Measurements from ENCODE around the gene RAET1G. TPM values are rescaled to one million over a fixed set of nuclear protein-coding genes. Genes with fewer than 3 reads are reported as not detected.
"Not testable (repeated sequence)": the region's sequence is repeated elsewhere in the genome, so short reads cannot be mapped to it uniquely, and the experiment has no call there.

The RAET1G gene
- total and polyA plus RNA-seq, 2 donors (not counting 1 experiment from before 2014, with no cell fraction given) = not detected

GRCh38 chr6:149948011-149948410 lies 25.1 kb upstream of the RAET1G start:
- H3K4me3 Mint-ChIP-seq = no peak overlapping the region
- TF ChIP-seq EZH2 (IDR thresholded peaks at IDR 0.05; ENCODE audit: borderline replicate concordance, insufficient read depth, low read depth, low read length, poor library complexity, severe bottlenecking) (no peak), CTCF (IDR thresholded peaks at IDR 0.05) (no peak)
- H3K79me2 ChIP-seq (ENCODE audit: control insufficient read depth, insufficient read depth, low read length) = no peaks in the 10 kb centered on the region
- no peak overlapping the region for H2AFZ ChIP-seq (ENCODE audit: insufficient read depth, low read depth, low read length, poor library complexity, severe bottlenecking)
- H3K36me3 ChIP-seq (replicated peaks in 1 of 2; ENCODE audit: control extremely low read depth in 1 of 2, control insufficient read depth in 1 of 2, extremely low read depth in 1 of 2, insufficient read depth in 2 of 2, low read length in 1 of 2) = no peaks in the 10 kb centered on the region
- peaks cover 64% of the 10 kb centered on the region for H3K27me3 Mint-ChIP-seq
- no peak overlapping the region for H3K4me3 ChIP-seq (ENCODE audit: control extremely low read depth in 1 of 5, extremely low read depth in 1 of 5, insufficient read depth in 1 of 5, low read depth in 2 of 5, low read length in 4 of 5)
- H3K27ac ChIP-seq (ENCODE audit: low read length in 2 of 2) = no peak overlapping the region
- H3K9me3 Mint-ChIP-seq (ENCODE audit: insufficient read depth) = no peaks in the 10 kb centered on the region
- no peak for DNase-seq
- ChIA-PET POLR2A (no interaction called here), CTCF (no interaction called here)
- peaks cover 0 to 41% (median 24%) of the 10 kb centered on the region in 4 experiments for H3K27me3 ChIP-seq (replicated peaks in 1 of 4; ENCODE audit: control extremely low read depth in 1 of 4, control insufficient read depth in 3 of 4, insufficient read depth in 4 of 4, low read length in 3 of 4)
- no peak for ATAC-seq (ENCODE audit: low read depth)
- WGBS (ENCODE audit: insufficient coverage) = 60% methylated on average over 1 of the region's 1 CpG
- no peak overlapping the region for H3K27ac Mint-ChIP-seq
- no peaks in the 10 kb centered on the region for H3K9me3 ChIP-seq (ENCODE audit: control extremely low read depth in 1 of 3, control insufficient read depth in 2 of 3, insufficient read depth in 1 of 3, low read length in 2 of 3)
- no peak overlapping the region for H3K4me2 ChIP-seq (replicated peaks; ENCODE audit: low read depth, low read length, poor library complexity, severe bottlenecking)
- H4K20me1 ChIP-seq (ENCODE audit: control insufficient read depth, insufficient read depth, low read length, poor library complexity, severe bottlenecking) = no peaks in the 10 kb centered on the region
- no peaks in the 10 kb centered on the region for H3K4me1 ChIP-seq (ENCODE audit: control insufficient read depth in 2 of 2, insufficient read depth in 2 of 2, low read length in 2 of 2)
- H3K9ac ChIP-seq (ENCODE audit: low read length) = no peak overlapping the region
- intact Hi-C loops (cut with micrococcal nuclease) = no loop called here
- H3K4me1 Mint-ChIP-seq = no peaks in the 10 kb centered on the region

- H3K9me3 Mint-ChIP-seq (ENCODE audit: insufficient read depth); ATAC-seq (ENCODE audit: low read depth); H3K36me3 ChIP-seq (replicated peaks in 1 of 2; ENCODE audit: control extremely low read depth in 1 of 2, control insufficient read depth in 1 of 2, extremely low read depth in 1 of 2, insufficient read depth in 2 of 2, low read length in 1 of 2); H3K4me1 Mint-ChIP-seq; H3K79me2 ChIP-seq (ENCODE audit: control insufficient read depth, insufficient read depth, low read length); H3K27ac ChIP-seq (ENCODE audit: low read length in 2 of 2); H3K9me3 ChIP-seq (ENCODE audit: control extremely low read depth in 1 of 3, control insufficient read depth in 2 of 3, insufficient read depth in 1 of 3, low read length in 2 of 3); H3K4me1 ChIP-seq (ENCODE audit: control insufficient read depth in 2 of 2, insufficient read depth in 2 of 2, low read length in 2 of 2); H3K4me3 ChIP-seq (ENCODE audit: control extremely low read depth in 1 of 5, extremely low read depth in 1 of 5, insufficient read depth in 1 of 5, low read depth in 2 of 5, low read length in 4 of 5); DNase-seq; H3K4me3 Mint-ChIP-seq; H3K4me2 ChIP-seq (replicated peaks; ENCODE audit: low read depth, low read length, poor library complexity, severe bottlenecking); CTCF ChIA-PET; H3K9ac ChIP-seq (ENCODE audit: low read length); H2AFZ ChIP-seq (ENCODE audit: insufficient read depth, low read depth, low read length, poor library complexity, severe bottlenecking); intact Hi-C loops (cut with micrococcal nuclease); H3K27ac Mint-ChIP-seq; POLR2A ChIA-PET; H4K20me1 ChIP-seq (ENCODE audit: control insufficient read depth, insufficient read depth, low read length, poor library complexity, severe bottlenecking): not testable (repeated sequence)
- no CpG with 5 or more reads among the region's 1 CpG for WGBS (ENCODE audit: insufficient coverage)
- peaks cover 0 to 40% (median 21%) of the 10 kb centered on the region in 4 experiments for H3K27me3 ChIP-seq (replicated peaks in 1 of 4; ENCODE audit: control extremely low read depth in 1 of 4, control insufficient read depth in 3 of 4, insufficient read depth in 4 of 4, low read length in 3 of 4)
- peaks cover 64% of the 10 kb centered on the region for H3K27me3 Mint-ChIP-seq
These were observed 24.6 kb upstream of the RAET1G start for GRCh38 chr6:149947533-149947932.

- H3K27ac Mint-ChIP-seq; H3K4me1 ChIP-seq (ENCODE audit: control insufficient read depth in 2 of 2, insufficient read depth in 2 of 2, low read length in 2 of 2); H3K9me3 ChIP-seq (ENCODE audit: control extremely low read depth in 1 of 3, control insufficient read depth in 2 of 3, insufficient read depth in 1 of 3, low read length in 2 of 3); H2AFZ ChIP-seq (ENCODE audit: insufficient read depth, low read depth, low read length, poor library complexity, severe bottlenecking); H3K4me3 ChIP-seq (ENCODE audit: control extremely low read depth in 1 of 5, extremely low read depth in 1 of 5, insufficient read depth in 1 of 5, low read depth in 2 of 5, low read length in 4 of 5); H3K9me3 Mint-ChIP-seq (ENCODE audit: insufficient read depth); H3K27ac ChIP-seq (ENCODE audit: low read length in 2 of 2); intact Hi-C loops (cut with micrococcal nuclease); CTCF ChIA-PET; POLR2A ChIA-PET; H3K79me2 ChIP-seq (ENCODE audit: control insufficient read depth, insufficient read depth, low read length); ATAC-seq (ENCODE audit: low read depth); H4K20me1 ChIP-seq (ENCODE audit: control insufficient read depth, insufficient read depth, low read length, poor library complexity, severe bottlenecking); H3K36me3 ChIP-seq (replicated peaks in 1 of 2; ENCODE audit: control extremely low read depth in 1 of 2, control insufficient read depth in 1 of 2, extremely low read depth in 1 of 2, insufficient read depth in 2 of 2, low read length in 1 of 2); DNase-seq; H3K4me2 ChIP-seq (replicated peaks; ENCODE audit: low read depth, low read length, poor library complexity, severe bottlenecking); H3K9ac ChIP-seq (ENCODE audit: low read length); H3K4me1 Mint-ChIP-seq; H3K4me3 Mint-ChIP-seq: not testable (repeated sequence)
- peaks cover 62% of the 10 kb centered on the region for H3K27me3 Mint-ChIP-seq
- H3K27me3 ChIP-seq (replicated peaks in 1 of 4; ENCODE audit: control extremely low read depth in 1 of 4, control insufficient read depth in 3 of 4, insufficient read depth in 4 of 4, low read length in 3 of 4) = peaks cover 0 to 41% (median 18%) of the 10 kb centered on the region in 4 experiments
- 71% methylated on average over 6 of the region's 7 CpGs for WGBS (ENCODE audit: insufficient coverage)
These were observed 23.7 kb upstream of the RAET1G start for GRCh38 chr6:149946631-149947030.

All from B cell (primary cell).